GM12865 (cell line): Measurements from ENCODE around the gene RPEL1.
"Not testable (repeated sequence)": the region's sequence is repeated elsewhere in the genome, so short reads cannot be mapped to it uniquely, and the experiment has no call there.

Source experiments
- DNase-seq: peaks from one replicate; pipeline ENCODE4 v3.0.0; 2010; ENCODE audit warnings: low read depth
- H3K4me3 ChIP-seq: 2 replicates; pipeline ENCODE4 v1.5.1; 2011; ENCODE audit warnings: mild to moderate bottlenecking, low read depth, low read length, control low read depth
- TF ChIP-seq, protein P1 (sequence below): IDR thresholded peaks from 2 replicates; pipeline ENCODE4 v1.5.1; 2011; ENCODE audit warnings: low read length, control low read depth, low read depth, inconsistent platforms; ENCODE audit not compliant: insufficient read depth; ENCODE audit errors: missing control alignments

Gene RPEL1

DNA sequence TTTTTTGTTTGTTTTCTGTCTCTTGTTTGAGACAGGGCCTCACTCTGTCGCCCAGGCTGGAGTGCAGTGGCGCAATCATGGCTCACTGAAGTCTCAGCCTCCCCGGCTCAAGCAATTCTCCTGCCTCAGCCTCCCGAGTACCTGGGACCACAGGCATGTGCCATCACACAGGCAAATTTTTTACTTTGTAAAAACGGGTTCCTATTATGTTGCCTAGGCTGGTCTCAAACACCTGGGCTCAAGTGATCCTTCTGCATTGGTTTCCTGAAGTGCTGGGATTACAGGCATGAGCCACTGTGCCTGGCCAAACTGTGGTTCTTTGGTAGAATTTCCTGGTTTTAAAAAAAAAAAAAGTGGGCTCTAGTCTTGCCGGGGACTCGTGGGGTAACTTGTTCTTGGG is at the start of gene RPEL1:
Gene RPEL1 (plus strand): TSS at position 301 of the 400 bp plus-strand sequence. CDS start 110 bp downstream, outside the sequence.
- not testable (repeated sequence) for DNase-seq, H3K4me3 ChIP-seq

DNA sequence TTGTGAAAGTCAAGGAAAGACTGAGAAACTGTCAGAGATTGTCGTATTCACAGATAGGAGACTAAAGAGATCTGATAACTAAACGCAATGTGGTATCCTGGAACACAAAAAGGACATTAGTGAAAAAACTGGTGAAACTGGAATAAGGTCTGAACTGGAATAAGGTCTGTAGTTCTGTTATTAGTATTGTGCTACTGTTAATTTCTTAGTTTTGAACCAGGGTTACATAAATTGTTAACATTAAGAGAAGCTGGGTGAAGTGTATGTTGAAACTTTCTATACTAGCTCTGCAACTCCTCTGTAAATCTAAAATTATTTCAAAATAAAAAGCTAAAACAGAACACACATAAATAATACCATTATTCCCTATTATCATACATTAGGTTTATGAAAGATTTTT is 49.2 kb upstream of the RPEL1 start:
- TF ChIP-seq, protein P1, sequence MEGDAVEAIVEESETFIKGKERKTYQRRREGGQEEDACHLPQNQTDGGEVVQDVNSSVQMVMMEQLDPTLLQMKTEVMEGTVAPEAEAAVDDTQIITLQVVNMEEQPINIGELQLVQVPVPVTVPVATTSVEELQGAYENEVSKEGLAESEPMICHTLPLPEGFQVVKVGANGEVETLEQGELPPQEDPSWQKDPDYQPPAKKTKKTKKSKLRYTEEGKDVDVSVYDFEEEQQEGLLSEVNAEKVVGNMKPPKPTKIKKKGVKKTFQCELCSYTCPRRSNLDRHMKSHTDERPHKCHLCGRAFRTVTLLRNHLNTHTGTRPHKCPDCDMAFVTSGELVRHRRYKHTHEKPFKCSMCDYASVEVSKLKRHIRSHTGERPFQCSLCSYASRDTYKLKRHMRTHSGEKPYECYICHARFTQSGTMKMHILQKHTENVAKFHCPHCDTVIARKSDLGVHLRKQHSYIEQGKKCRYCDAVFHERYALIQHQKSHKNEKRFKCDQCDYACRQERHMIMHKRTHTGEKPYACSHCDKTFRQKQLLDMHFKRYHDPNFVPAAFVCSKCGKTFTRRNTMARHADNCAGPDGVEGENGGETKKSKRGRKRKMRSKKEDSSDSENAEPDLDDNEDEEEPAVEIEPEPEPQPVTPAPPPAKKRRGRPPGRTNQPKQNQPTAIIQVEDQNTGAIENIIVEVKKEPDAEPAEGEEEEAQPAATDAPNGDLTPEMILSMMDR, result no peak
- DNase-seq, result no peak
- no peak overlapping the region for H3K4me3 ChIP-seq

DNA sequence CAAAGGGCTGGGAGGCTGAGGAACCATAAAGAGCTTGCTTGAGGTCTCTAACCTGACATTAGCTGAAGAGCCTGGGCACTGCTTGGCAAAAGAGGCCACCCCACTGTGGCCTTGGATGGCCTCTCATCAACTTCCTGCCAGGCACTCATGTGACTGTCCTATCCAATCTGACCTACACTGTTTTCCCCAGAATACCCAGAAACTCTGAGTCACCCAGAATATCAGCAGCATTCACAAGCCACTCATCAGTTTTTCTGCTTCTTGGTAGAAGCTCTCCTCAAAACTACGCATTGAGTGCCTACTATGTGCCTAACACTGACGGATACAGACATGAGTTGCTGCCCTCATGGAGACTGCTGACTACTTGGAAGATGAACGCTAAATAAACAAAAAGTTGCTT is 48.5 kb upstream of the RPEL1 start:
- no peak for DNase-seq
- TF ChIP-seq, protein P1, result no peak
- H3K4me3 ChIP-seq, result no peak overlapping the region

DNA sequence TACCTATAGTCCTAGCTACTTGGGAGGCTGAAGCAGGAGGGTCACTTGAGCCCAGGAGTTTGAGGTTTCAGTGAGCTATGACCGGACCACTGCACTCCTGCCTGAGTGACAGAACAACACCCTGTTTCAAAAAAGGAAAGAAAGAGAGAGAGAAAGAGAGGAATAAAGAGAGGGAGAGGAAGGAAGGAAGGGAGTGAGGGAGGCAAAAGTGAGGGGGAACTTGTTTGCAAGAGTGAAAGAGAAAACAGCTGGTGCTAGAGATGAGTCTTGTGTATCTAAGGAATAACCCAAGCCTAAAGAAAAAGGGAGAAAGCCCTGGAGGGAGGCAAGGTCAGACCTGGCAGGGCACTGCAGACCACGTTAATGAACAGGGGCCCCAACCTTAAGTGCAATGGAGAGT is 47.8 kb upstream of the RPEL1 start:
- no peak for DNase-seq
- H3K4me3 ChIP-seq, result no peak overlapping the region
- TF ChIP-seq, protein P1, result no peak

DNA sequence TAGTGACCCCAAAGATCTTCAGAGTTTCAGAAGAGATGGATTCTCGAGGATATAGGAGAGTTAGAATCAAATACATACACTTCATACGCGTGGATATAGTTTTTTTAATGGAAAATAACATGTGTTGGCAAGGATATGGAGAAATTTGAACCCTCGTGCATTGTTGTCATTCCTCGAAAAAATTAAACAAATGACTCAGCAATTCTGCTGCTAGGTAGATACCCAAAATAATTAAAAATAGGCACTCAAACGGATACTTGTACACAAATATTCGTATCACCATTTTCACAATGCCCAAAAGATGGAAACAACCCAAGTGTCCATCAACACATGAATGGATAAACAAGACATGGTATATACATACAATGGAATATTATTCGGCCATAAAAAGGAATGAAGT is 47.0 kb upstream of the RPEL1 start:
- no peak overlapping the region for H3K4me3 ChIP-seq
- no peak for DNase-seq
- TF ChIP-seq, protein P1, result no peak

DNA sequence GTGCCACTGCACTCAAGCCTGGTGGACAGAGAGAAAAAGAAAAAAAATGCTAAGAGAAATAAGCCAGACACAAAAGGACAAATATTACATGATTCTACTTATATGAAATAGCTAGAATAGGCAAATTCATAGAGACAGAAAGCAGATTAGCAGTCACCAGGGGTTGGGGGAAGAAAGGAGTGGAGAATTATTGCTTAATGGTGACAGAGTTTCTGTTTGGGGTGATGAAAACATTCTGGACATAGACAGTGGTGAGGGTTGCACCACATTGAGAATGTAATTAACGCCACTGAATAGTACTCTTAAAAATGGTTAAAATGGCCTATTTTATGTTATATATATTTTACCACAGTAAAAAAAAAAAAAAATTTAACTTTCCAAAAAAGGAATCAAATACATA is 46.2 kb upstream of the RPEL1 start:
- no peak overlapping the region for H3K4me3 ChIP-seq
- no peak for DNase-seq
- TF ChIP-seq, protein P1, result no peak

DNA sequence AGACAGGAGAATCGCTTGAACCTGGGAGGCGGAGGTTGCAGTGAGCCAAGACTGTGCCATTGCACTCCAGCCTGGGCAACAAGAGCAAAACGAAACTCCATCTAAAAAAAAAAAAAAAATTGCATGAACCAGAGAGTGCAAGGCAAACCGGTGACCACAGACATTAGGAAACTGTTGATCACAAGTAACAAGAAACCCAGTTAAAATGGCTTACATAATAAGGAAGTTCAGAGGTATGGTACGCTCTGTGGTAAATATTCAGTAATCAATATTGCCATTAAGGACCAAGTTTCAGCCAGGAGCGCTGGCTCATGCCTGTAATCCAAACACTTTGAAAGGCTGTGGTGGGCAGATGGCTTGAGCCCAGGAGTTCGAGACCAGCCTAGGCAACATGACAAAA is 43.4 kb upstream of the RPEL1 start:
- DNase-seq, result no peak
- no peak overlapping the region for H3K4me3 ChIP-seq
- TF ChIP-seq, protein P1, result no peak

DNA sequence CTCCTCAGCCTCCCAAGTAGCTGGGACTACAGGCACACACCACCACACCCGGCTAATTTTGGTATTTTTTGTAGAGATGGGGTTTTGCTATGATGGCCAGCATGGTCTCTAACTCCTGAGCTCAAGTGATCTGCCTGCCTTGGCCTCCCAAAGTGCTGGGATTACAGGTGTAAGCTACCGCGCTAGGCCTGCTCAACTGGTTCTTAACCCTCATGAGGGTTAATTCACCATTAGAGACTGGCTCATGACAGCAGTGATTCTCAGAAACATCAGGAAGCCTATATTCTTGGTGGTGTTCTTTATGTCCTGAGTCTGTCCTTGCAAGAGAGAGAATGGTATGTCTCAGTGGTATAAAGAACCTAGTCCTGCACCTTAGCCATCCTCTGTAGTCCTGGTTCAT is 42.2 kb upstream of the RPEL1 start:
- TF ChIP-seq, protein P1, result no peak
- no peak overlapping the region for H3K4me3 ChIP-seq
- DNase-seq, result no peak
